B cell (primary cell): ENCODE results near the gene AFF2. TPM values are rescaled to one million over a fixed set of nuclear protein-coding genes. Genes with fewer than 3 reads are reported as not detected.

Experiments
- ATAC-seq: fragments of 200-7000 bp; cut with Tn5 transposase; one replicate; pipeline ENCODE4 v1.10.0; 2021; ENCODE audit warnings: low read depth, mild to moderate bottlenecking, moderate number of reproducible peaks, moderate library complexity
- CTCF ChIA-PET: fragments of 350-600 bp; sonication (Branson Sonifier 250); formaldehyde crosslinking; loops from one replicate; lab custom pipeline; 2021; ENCODE audit warnings: antibody characterized with exemption, inconsistent platforms; lab: Charles Lee
- POLR2A ChIA-PET: fragments of 350-600 bp; sonication (Branson Sonifier 250); formaldehyde crosslinking; loops from one replicate; lab custom pipeline; 2021; ENCODE audit warnings: antibody characterized with exemption; lab: Charles Lee
- DNase-seq: peaks from one replicate; pipeline ENCODE4 v3.0.0; 2013
- H2AFZ ChIP-seq: 2 replicates; pipeline ENCODE4 v1.6.1; 2012; ENCODE audit warnings: mild to moderate bottlenecking, low read depth, low read length; ENCODE audit not compliant: insufficient read depth, poor library complexity, severe bottlenecking
- H3K27ac ChIP-seq, 2 donors: 1 replicate in 1 of 2; 2 replicates in 1 of 2; pipeline ENCODE4 v1.5.1; 2012 to 2013; ENCODE audit warnings: low read length in 2 of 2, mild to moderate bottlenecking in 2 of 2, moderate library complexity in 1 of 2
- H3K27me3 ChIP-seq, 4 experiments: fragments of 200-600 bp in 1 of 4; sonication (generic) in 1 of 4; replicated peaks in 1 of 4; 1 replicate in 2 of 4; 2 replicates in 2 of 4; pipeline versions ENCODE4 v1.6.1 to v1.7.0; 2013 to 2016; ENCODE audit warnings: low read length in 3 of 4, mild to moderate bottlenecking in 2 of 4, mixed read lengths in 1 of 4, moderate library complexity in 1 of 4; ENCODE audit not compliant: insufficient read depth in 4 of 4, control insufficient read depth in 3 of 4; ENCODE audit errors: control extremely low read depth in 1 of 4
- H3K36me3 ChIP-seq, 2 experiments: replicated peaks in 1 of 2; 1 replicate in 1 of 2; 2 replicates in 1 of 2; pipeline versions ENCODE4 v1.6.1 to v1.7.1; 2013; ENCODE audit warnings: low read length in 1 of 2; ENCODE audit not compliant: insufficient read depth in 2 of 2, control insufficient read depth in 1 of 2; ENCODE audit errors: control extremely low read depth in 1 of 2, extremely low read depth in 1 of 2
- H3K4me1 ChIP-seq, 2 donors: fragments of 200-600 bp in 1 of 2; sonication (generic) in 1 of 2; 1 replicate in 1 of 2; 2 replicates in 1 of 2; pipeline versions ENCODE4 v1.5.1 to v1.6.1; 2013 to 2017; ENCODE audit warnings: low read length in 2 of 2; ENCODE audit not compliant: control insufficient read depth in 2 of 2, insufficient read depth in 2 of 2
- H3K4me2 ChIP-seq: replicated peaks from 2 replicates; pipeline ENCODE3; 2012; ENCODE audit warnings: mild to moderate bottlenecking, low read depth, low read length; ENCODE audit not compliant: poor library complexity, severe bottlenecking
- H3K4me3 ChIP-seq, 5 experiments: fragments of 200-600 bp in 1 of 5; sonication (generic) in 1 of 5; 1 replicate in 3 of 5; 2 replicates in 2 of 5; pipeline versions ENCODE4 v1.5.1 to v1.7.0; 2011 to 2016; ENCODE audit warnings: low read length in 4 of 5, mild to moderate bottlenecking in 4 of 5, low read depth in 2 of 5, control low read depth in 1 of 5, moderate library complexity in 1 of 5; ENCODE audit not compliant: insufficient read depth in 1 of 5; ENCODE audit errors: control extremely low read depth in 1 of 5, extremely low read depth in 1 of 5
- H3K79me2 ChIP-seq: fragments of 200-600 bp; sonication (generic); one replicate; pipeline ENCODE4 v1.6.0; 2016; ENCODE audit warnings: low read length; ENCODE audit not compliant: control insufficient read depth, insufficient read depth
- H3K9ac ChIP-seq: fragments of 200-600 bp; sonication (generic); 2 replicates; pipeline ENCODE4 v1.6.1; 2017; ENCODE audit warnings: mild to moderate bottlenecking, low read length, moderate library complexity
- H3K9me3 ChIP-seq, 3 donors: one replicate each; pipeline versions ENCODE4 v1.6.1 to v1.7.1; 2013; ENCODE audit warnings: low read length in 2 of 3; ENCODE audit not compliant: control insufficient read depth in 2 of 3, insufficient read depth in 1 of 3; ENCODE audit errors: control extremely low read depth in 1 of 3
- H4K20me1 ChIP-seq: 2 replicates; pipeline ENCODE4 v1.6.0; 2012; ENCODE audit warnings: mild to moderate bottlenecking, low read length; ENCODE audit not compliant: insufficient read depth, control insufficient read depth, poor library complexity, severe bottlenecking
- H3K27ac Mint-ChIP-seq: one replicate; pipeline ENCODE4 v1.8.0; 2021; ENCODE audit warnings: mixed read lengths
- H3K27me3 Mint-ChIP-seq: one replicate; pipeline ENCODE4 v1.8.0; 2021; ENCODE audit warnings: mixed read lengths
- H3K4me1 Mint-ChIP-seq: one replicate; pipeline ENCODE4 v1.8.0; 2021; ENCODE audit warnings: mixed read lengths
- H3K4me3 Mint-ChIP-seq: one replicate; pipeline ENCODE4 v1.8.0; 2021; ENCODE audit warnings: mixed read lengths
- H3K9me3 Mint-ChIP-seq: one replicate; pipeline ENCODE4 v1.8.0; 2022; ENCODE audit warnings: mixed read lengths; ENCODE audit not compliant: insufficient read depth
- CTCF ChIP-seq: fragments of 200-600 bp; IDR thresholded peaks from one replicate; pipeline ENCODE4 v1.8.0; 2022; ENCODE audit warnings: antibody characterized with exemption, mild to moderate bottlenecking
- WGBS: methylation state at CpG from one replicate; pipeline ENCODE4 v1.1.5; 2013; ENCODE audit warnings: missing lambda C conversion rate; ENCODE audit not compliant: insufficient coverage; 5-methylcytosine and 5-hydroxymethylcytosine counted together
- intact Hi-C: fragments of 100-400 bp; cut with micrococcal nuclease; formaldehyde crosslinking; loops from one replicate; pipeline ENCODE4 v1.10.0; 2022
- polyA plus RNA-seq: library from polyadenylated mRNA; depleted of rRNA; stranded (reverse); fragments of >200 nt; gene quantifications from 2 replicates; pipeline ENCODE4 v1.2.3, GENCODE V29; 2012
- total RNA-seq, 2 donors: library from RNA; stranded (reverse); fragments of 120-200 nt in 1 of 2; gene quantifications; 1 replicate in 1 of 2; 2 replicates in 1 of 2; pipeline versions ENCODE4 v1.2.3 to v1.2.4, GENCODE V29; 2013 to 2022

The AFF2 gene
- total and polyA plus RNA-seq, 2 donors (not counting 1 experiment from before 2014, with no cell fraction given), result 0.06 to 12.0 TPM

DNA sequence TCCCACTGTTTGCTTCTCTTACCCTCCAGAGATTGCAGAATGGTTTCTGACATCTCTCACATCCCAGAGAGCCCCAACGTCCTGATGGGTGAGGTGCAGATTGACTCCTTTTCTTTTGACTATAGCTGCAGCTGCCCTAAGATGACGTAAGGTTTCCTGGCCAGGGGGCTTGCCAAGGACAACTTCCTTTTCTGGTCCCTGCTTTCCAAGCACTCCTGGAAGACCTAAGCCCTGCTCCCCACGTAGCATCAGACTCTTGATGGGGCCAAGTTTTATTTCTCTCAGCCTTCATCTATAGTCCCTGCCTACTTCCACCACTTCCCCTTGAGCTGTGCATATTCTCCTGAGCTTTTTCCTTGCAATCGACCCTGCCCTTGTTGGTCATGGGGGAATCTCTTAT is 507.0 kb downstream of the AFF2 start:
- intact Hi-C loops, result loop anchor here (10.0 kb wide), 1 partner anchor 873 kb away; no protein-coding TSS in a partner anchor

More for the DNA sequence above, 507.0 kb downstream of the AFF2 start:
- Histone ChIP-seq H3K9ac (no peak overlapping the region), H3K9me3 (no peaks in the 10 kb centered on the region), H3K36me3 (no peaks in the 10 kb centered on the region), H4K20me1 (no peaks in the 10 kb centered on the region), H2AFZ (no peak overlapping the region), H3K27ac (no peak overlapping the region), H3K4me1 (no peaks in the 10 kb centered on the region), H3K79me2 (no peaks in the 10 kb centered on the region), H3K27me3 (no peaks in the 10 kb centered on the region), H3K4me3 (no peak overlapping the region), H3K4me2 (no peak overlapping the region)
- Mint-ChIP-seq H3K4me3 (no peak overlapping the region), H3K9me3 (no peaks in the 10 kb centered on the region), H3K27me3 (no peaks in the 10 kb centered on the region), H3K27ac (no peak overlapping the region), H3K4me1 (no peaks in the 10 kb centered on the region)
- no peak for ATAC-seq
- DNase-seq, result no peak
- 60% methylated on average over 2 of the region's 4 CpGs for WGBS
- no peak for TF ChIP-seq CTCF
- ChIA-PET POLR2A (no interaction called here), CTCF (no interaction called here)
